Measurements from ENCODE around the gene HOXB5. TPM values are rescaled to one million over a fixed set of nuclear protein-coding genes. Genes with fewer than 3 reads are reported as not detected.
A peak's percentile ranks its signal among the peaks of the same experiment; 100 is the strongest.

Gene HOXB5
- total RNA-seq, 4 donors from 2014 or later, result 0.11 to 1.6 (median 0.49) TPM; not detected in 1

DNA sequence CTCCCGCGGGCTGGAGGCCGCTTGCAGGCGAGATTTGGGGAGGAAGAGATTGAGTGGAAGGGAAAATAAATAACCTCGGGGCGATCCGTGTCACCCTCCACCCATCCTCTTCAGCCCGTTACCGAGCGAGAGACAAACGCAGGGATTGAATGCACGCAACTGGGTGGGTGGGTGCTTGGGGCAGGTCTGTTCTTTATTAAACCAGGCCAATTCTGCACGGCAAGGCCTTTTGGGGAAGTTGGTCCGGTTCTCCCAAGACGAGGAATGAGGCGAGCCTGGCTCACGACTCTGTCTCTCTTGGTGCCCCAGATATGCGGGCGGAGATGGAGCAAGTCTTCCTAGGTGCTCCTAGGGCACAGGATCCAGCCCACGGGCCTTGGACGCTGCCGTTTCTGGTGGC lies 17.6 kb upstream of the HOXB5 start:
- intact Hi-C loops (cut with DNase I), result loop anchor here (10.0 kb wide), 1 partner anchor 276 kb away; no protein-coding TSS in a partner anchor

GRCh38 chr17:48610282-48611211 lies 17.0 kb upstream of the HOXB5 start, which contains the start of gene HOXB7:
Gene HOXB7 (minus strand): TSS chr17:48611017. CDS start chr17:48610918, 99 bp downstream.
- DNase-seq, result no peak
- 3 to 4% methylated on average over 46 to 66 of the region's 79 CpGs for WGBS, 2 donors
- intact Hi-C loops (cut with DNase I), result loop anchor here (10.0 kb wide), 1 partner anchor 276 kb away; no protein-coding TSS in a partner anchor
- TF ChIP-seq, protein P1, sequence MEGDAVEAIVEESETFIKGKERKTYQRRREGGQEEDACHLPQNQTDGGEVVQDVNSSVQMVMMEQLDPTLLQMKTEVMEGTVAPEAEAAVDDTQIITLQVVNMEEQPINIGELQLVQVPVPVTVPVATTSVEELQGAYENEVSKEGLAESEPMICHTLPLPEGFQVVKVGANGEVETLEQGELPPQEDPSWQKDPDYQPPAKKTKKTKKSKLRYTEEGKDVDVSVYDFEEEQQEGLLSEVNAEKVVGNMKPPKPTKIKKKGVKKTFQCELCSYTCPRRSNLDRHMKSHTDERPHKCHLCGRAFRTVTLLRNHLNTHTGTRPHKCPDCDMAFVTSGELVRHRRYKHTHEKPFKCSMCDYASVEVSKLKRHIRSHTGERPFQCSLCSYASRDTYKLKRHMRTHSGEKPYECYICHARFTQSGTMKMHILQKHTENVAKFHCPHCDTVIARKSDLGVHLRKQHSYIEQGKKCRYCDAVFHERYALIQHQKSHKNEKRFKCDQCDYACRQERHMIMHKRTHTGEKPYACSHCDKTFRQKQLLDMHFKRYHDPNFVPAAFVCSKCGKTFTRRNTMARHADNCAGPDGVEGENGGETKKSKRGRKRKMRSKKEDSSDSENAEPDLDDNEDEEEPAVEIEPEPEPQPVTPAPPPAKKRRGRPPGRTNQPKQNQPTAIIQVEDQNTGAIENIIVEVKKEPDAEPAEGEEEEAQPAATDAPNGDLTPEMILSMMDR (IDR thresholded peaks at IDR 0.05), result no peak
- TF ChIP-seq POLR2A (IDR thresholded peaks at IDR 0.05), result no peak
- Histone ChIP-seq H3K4me1 (peaks cover 13 to 41% of the 10 kb centered on the region in 2 donors), H3K9me3 (no peaks in the 10 kb centered on the region), H3K36me3 (no peaks in the 10 kb centered on the region), H3K27ac (no peak within 1 kb of the TSS), H3K27me3 (peaks cover 74% of the 10 kb centered on the region), H3K4me3 (replicated peaks in 1 of 3) (peak within 1 kb of the TSS in 1 of 3 donors; percentile 22)

More for the DNA sequence above, 17.6 kb upstream of the HOXB5 start:
- H3K27ac ChIP-seq, result no peak overlapping the region
- H3K9me3 ChIP-seq, result no peaks in the 10 kb centered on the region
- WGBS, 2 donors, result 8 to 11% methylated on average over 22 of the region's 22 CpGs
- peaks cover 74% of the 10 kb centered on the region for H3K27me3 ChIP-seq
- TF ChIP-seq, protein P1 (IDR thresholded peaks at IDR 0.05), result no peak
- no peak for TF ChIP-seq POLR2A (IDR thresholded peaks at IDR 0.05)
- DNase-seq, result no peak
- peak overlapping the region in 1 of 3 donors; percentile 22 for H3K4me3 ChIP-seq (replicated peaks in 1 of 3)
- no peaks in the 10 kb centered on the region for H3K36me3 ChIP-seq
- peaks cover 13 to 41% of the 10 kb centered on the region in 2 donors for H3K4me1 ChIP-seq

DNA sequence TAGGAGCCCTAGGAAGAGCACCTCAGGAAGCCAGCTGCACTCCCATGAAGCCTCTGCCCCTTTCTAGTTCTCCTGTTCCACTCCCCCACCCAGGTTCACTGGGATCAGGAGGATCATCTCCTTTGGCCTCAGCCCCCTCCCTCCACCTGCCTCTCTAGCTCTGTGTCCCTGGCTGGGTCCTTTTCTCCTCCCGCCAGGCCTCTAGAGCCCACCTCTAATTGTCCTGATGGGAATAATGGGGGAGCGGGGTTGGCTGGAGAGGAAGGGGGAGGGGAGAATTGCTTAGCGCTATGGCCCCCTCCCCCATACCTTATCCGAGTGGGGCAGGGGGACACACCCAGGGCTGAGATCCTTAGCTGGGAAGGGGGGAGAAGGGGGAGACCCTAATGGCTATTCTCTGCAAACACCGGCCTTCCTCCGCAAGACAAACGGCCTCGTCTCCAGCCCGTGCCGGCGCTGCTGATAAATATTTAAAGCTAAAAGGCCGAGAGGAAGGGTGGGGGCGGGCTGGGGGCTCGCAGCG lies 16.2 kb upstream of the HOXB5 start:
- TF ChIP-seq, protein P1 (IDR thresholded peaks at IDR 0.05), result no peak
- TF ChIP-seq POLR2A (IDR thresholded peaks at IDR 0.05), result no peak
- DNase-seq, result no peak
- H3K36me3 ChIP-seq, result no peaks in the 10 kb centered on the region
- no peaks in the 10 kb centered on the region for H3K9me3 ChIP-seq
- peaks cover 13 to 41% of the 10 kb centered on the region in 2 donors for H3K4me1 ChIP-seq
- peaks cover 74% of the 10 kb centered on the region for H3K27me3 ChIP-seq
- no peak overlapping the region for H3K27ac ChIP-seq
- WGBS, 2 donors, result 6 to 10% methylated on average over 13 to 15 of the region's 15 CpGs
- H3K4me3 ChIP-seq (replicated peaks in 1 of 3), result peak overlapping the region in 1 of 3 donors; percentile 22
- intact Hi-C loops (cut with DNase I), result loop anchor here (10.0 kb wide), 1 partner anchor 275 kb away; no protein-coding TSS in a partner anchor

GRCh38 chr17:48609033-48609432 lies 15.5 kb upstream of the HOXB5 start:
- peaks cover 9 to 36% of the 10 kb centered on the region in 2 donors for H3K4me1 ChIP-seq
- TF ChIP-seq POLR2A (IDR thresholded peaks at IDR 0.05), result no peak
- TF ChIP-seq, protein P1 (IDR thresholded peaks at IDR 0.05), result no peak
- no peaks in the 10 kb centered on the region for H3K9me3 ChIP-seq
- H3K27ac ChIP-seq, result no peak overlapping the region
- H3K27me3 ChIP-seq, result peaks cover 74% of the 10 kb centered on the region
- no peaks in the 10 kb centered on the region for H3K36me3 ChIP-seq
- DNase-seq, result no peak
- intact Hi-C loops (cut with DNase I), result no loop called here
- no peak overlapping the region for H3K4me3 ChIP-seq (replicated peaks in 1 of 3)

- intact Hi-C loops (cut with DNase I), result no loop called here
- Histone ChIP-seq H3K27me3 (peaks cover 74% of the 10 kb centered on the region), H3K9me3 (no peaks in the 10 kb centered on the region), H3K27ac (no peak overlapping the region), H3K36me3 (no peaks in the 10 kb centered on the region), H3K4me1 (peaks cover 9 to 31% of the 10 kb centered on the region in 2 donors), H3K4me3 (replicated peaks in 1 of 3) (no peak overlapping the region)
- no peak for DNase-seq
- 77 to 84% methylated on average over 1 of the region's 1 CpG for WGBS, 2 donors
- no peak for TF ChIP-seq POLR2A (IDR thresholded peaks at IDR 0.05)
- TF ChIP-seq, protein P1 (IDR thresholded peaks at IDR 0.05), result no peak
These were observed 14.9 kb upstream of the HOXB5 start for GRCh38 chr17:48608494-48608834.
